A172 (cell line): ENCODE results near the gene MARVELD1. TPM values are rescaled to one million over a fixed set of nuclear protein-coding genes. Genes with fewer than 3 reads are reported as not detected.

Source experiments
- DNase-seq: peaks from one replicate; pipeline ENCODE4 v3.0.0-alpha.2; 2015; ENCODE audit warnings: low spot score
- total RNA-seq: library from RNA; depleted of rRNA; stranded (reverse); fragments of >200 nt; shearing (Covaris generic); gene quantifications from 2 replicates; pipeline ENCODE4 v1.2.3, GENCODE V29; 2014; rRNA removed

The MARVELD1 gene
- total RNA-seq, 1 experiment from 2014 or later = 69.7 TPM

DNA sequence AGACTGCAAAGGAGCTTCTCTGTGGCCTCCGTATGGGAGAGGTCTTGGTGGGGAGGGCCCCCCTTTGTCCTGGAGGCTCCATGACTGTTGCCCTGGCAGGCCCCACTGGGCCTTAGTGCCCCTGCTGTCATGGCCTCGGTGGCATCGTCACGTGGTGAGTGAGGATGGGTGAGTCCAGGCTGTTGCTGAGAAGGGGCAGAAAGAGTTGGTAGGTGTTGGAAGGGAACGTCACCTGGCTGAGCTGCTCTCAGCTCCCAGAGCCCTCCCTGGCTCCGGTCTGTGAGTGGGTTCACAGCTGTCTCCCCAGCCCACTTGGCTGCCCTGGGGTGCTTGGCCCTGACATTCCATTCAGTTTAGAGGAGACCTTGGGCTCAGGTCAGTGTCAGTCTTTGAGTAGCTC is 42.2 kb downstream of the MARVELD1 start:
- DNase-seq = no peak

DNA sequence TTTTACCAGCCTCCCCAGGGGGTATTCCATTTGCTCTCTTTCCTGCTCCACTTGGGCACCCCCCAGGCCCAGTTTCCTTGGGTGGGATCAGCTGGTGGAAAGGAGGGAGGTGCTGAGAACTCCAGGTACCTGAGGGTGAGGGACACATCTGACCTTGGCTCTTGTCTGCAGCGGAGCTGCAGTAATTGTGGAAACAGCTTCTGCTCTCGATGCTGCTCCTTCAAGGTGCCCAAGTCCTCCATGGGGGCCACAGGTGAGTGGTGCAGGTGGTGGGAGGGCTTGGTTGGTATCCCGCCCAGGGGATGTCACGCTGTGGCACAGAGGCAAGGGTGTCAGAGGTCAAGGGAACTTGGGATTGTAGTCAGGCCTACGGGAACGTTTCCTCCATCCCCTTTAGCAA is 43.9 kb downstream of the MARVELD1 start:
- no peak for DNase-seq

DNA sequence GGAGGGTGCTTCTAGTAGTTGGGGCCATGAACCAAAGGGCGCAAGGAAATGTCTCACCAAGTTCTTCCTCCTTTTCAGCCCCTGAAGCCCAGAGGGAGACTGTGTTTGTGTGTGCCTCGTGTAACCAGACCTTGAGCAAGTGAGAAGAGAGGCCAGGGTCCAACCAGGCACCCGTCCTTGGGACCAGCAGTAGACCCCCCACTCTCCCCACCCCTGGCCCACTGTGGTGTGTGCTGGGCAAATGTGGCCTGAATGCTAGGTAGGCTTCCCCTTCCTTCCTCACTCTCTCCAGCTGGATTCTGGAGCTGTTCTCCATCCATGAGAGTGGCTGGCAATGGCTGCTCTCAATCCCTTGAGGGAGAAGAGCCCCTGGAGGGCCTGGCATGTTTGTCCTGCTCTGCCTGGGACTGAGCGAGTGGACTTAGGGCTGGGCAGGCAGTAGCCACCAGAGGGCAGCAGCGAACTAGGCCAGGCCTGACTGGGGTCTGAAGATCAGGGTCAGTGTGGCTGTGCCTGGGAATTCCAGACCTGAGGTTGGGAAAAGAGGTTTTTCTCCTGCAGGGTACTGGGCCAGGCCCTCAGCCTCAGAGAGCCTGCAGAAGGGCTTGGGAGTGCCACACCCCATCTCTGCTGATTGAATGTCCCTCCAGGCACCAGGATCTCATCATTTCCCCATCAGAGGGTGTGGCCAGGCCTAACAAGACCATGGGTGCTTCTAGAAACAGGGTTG is 45.8 kb downstream of the MARVELD1 start:
- DNase-seq = peak; percentile 61

DNA sequence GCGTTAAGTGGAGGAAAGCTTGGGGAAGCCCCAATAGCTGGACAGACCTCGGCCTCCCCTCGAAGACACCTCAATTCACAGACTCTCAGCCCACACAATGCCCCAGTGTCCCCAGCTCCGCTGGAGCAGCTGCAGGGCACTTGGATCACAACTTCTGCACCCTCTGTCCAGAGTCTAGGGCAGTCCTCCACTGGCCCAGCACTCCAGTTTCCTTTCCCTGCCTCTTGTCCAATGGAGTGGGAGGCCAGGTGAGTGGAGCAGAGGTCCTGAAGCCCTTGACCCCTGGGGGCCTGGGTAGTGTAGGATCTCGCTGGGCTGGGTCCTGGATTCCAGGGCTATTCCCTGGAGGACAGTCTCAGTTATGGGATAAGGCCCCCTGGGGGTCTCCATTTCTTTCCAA is 46.4 kb downstream of the MARVELD1 start:
- no peak for DNase-seq

DNA sequence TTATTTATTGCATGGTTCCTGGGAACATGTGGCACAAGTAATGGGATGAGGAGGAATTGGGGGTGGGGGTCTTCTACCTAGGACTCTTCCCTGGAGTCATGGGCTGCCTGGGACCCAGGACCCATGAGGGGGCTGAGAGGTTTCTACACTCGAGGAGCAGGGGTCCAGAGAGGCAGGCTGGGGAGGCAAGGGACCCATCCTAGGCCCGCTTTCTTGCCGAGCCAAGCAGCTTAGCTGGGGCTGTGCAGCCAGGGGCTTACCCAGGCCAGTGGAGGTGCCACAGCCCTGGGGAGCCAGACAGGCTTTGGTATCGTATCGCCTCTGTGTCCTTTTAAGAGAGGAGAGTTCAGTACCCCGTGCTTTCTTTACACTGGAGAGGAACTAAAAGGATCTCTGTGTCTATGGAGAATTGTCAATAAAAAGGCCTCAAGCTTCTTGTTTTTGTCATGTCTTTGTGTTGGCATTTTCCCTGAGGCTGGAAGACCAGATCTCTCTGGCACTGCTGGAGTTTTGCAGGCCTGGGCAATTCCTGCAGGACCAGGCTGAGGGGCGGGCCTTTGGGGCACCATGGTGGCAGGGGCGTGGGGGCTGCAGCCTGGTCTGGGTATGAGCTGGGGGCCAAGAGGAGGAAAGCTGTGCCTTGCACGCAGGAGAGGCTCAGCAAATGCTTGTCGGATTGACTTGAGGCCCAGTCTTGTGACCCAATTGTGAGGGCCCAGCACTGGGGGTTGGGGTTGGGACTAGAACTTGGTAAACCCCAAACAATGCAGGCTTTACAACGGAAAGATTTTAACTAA is 47.1 kb downstream of the MARVELD1 start:
- DNase-seq = no peak

DNA sequence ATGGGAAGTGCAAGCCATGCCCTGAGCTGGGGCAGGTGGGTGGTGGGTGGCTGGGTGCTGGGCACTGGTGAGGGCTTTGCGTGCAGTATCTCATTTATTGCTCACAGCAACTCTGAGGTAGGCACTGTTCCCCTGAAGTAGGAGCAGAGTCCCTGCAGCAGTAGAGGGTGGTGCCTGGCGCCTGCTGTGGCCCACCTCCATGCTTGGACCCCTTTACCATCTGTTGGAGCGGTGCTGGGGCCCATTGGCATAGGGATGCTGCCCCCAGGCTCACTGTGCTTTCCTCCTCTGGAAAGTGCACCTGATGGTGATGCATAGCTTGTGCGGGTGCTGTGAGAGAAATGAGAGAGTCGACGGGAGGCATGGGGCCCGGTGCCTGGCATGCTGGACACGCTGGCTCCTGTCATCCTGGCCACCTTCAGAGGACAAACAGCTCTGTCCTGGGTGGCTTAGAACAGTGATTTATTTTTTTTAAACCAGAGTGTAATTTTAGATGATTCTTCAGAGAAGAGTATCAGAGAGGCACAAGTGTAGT is 47.9 kb downstream of the MARVELD1 start:
- no peak for DNase-seq

DNA sequence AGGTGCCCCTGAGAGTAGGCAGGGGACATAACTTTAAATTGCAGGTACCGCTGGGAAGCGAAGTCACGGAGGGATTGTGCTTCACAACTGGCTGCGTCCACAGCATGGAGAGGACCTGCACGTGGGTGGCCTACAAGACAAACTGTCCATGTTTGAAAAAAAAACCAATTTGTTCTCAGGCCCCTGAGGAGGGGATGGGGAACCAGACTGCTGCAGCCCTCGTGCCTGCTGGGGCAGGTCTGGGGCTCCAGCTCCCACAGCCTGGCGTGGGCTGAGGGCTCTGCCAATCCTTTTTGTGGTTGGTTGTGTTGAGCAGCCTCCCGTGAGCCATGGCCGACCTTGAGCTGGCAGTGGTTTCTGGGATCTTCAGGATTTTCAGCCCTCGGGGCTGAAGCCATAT is 48.5 kb downstream of the MARVELD1 start:
- no peak for DNase-seq

DNA sequence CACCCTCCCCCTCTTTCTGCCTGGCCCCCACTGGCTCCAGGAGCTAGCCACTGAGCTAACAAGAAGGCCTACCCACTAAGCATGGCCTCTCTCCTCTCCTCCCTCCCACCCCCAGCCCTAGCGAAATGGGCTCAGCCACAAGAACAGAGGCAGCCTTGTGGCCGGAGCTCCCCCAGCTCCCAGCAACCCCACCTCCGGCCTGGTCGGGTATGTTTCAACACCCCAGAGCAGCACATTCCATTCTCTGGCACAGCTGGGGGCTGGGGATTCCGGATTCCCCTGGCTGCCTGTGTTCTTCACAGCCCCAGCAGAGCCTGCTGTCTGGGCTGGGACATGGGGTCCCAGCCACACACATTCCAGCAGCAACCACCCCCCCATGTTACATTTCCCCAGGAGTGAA is 49.3 kb downstream of the MARVELD1 start:
- DNase-seq = no peak

DNA sequence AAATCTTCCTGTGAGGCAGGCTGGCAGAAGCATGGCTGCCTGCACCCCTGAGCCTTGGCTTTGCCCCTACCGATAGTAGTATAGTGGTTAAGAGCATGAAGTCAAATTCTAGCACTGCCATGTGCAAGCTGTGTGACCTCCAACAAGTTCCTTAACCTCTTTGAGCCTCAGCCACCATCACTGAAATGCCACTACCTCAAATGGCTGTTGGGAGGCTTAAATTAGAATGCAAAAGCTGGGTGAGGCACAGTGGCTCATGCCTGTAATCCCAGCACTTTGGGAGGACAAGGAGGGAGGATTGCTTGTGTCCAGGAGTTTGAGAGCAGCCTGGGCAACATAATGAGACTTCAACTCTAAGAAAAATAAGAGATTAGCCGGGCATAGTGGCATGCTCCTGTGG is 49.9 kb downstream of the MARVELD1 start:
- DNase-seq = no peak

DNA sequence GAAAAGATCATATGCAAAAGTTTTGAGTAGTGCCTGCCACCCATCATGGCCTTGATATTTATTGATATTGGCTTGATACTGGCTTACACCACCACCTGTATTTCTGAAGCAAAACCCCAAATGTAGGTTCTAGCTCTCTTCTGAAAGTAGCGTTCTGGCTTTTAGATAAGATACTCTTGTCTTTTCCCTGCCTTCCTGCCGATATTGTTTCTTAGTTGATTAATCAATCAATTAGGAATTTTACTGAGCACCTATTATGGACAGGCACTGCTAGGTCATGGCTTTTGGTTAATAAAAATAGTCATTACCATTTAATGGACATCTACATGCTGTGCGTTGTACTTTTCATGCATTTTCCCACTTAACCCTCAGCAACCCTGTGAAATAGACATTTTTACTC is 50.4 kb downstream of the MARVELD1 start:
- no peak for DNase-seq

DNA sequence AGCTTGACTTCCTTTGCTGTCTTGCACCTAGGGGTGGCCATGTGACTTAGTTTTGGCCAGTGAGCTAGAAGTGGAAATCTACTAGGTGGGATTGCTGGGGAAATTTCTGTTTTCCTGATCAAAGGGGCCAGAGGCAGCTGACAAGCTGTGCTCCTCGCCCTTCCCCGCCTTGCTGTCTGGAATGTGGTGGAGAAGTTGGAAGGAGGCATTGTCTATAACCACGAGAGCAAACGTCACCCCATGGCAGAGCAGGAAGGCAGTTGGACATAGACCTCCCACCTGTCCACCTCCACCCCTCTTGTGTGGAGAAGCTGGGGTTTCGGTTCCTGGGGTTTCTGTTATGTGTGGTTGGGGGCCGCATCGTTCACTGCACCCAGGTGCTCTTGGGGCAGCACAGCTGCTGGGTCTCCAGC is 51.0 kb downstream of the MARVELD1 start:
- DNase-seq = peak; percentile 18

DNA sequence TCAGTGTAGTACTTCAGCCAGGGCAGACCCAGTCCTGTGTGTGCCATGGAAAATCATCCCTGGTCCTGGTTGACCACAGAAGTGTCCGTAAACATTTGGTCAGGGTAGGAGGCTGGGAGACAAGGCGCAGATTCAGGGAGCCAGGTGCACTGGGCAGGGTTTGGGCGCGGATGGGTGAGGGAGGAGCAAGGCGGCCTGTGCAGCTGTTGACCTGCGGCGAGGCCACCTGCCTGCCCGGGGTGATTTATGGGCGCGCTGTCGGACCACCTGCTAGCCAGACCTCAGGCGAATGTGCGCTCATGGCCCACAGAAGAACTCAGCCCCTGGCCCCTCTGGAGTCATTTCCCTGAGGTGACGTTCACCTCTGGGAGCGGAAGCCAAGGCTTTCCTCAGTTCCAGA is 51.7 kb downstream of the MARVELD1 start:
- no peak for DNase-seq

DNA sequence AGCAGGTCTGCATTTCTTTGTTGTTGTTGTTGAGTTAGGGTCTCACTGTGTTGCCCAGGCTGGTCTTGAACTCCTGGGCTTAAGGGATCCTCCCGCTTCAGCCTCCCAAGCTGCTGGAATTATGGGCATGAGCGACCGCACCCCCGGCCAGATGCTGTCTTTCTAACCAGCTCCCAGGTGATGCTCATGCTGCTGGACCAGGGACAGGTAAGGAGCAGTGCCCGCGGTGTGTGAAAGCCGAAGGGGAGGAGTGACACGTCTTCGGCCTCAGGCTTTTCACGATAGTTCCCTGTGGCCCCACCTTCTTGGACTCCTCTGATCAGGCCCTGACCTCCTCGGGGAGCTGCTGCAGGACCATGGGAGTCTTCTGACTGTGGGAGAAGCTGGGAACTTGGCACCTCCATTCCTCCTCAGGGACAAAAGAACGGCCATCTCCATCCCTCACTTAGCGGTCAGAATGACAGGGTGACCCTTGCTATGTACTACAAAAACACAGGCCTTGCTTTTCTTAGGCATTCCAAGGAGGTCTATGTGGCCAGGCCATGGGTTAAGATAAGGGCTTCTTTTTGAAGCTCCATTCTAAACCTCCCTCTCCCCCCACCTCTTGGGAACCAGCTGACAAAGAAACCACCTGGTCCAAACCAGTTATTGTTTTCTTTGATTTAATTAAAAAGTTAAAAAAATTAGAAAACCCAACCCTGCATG is 52.7 kb downstream of the MARVELD1 start:
- DNase-seq = no peak

DNA sequence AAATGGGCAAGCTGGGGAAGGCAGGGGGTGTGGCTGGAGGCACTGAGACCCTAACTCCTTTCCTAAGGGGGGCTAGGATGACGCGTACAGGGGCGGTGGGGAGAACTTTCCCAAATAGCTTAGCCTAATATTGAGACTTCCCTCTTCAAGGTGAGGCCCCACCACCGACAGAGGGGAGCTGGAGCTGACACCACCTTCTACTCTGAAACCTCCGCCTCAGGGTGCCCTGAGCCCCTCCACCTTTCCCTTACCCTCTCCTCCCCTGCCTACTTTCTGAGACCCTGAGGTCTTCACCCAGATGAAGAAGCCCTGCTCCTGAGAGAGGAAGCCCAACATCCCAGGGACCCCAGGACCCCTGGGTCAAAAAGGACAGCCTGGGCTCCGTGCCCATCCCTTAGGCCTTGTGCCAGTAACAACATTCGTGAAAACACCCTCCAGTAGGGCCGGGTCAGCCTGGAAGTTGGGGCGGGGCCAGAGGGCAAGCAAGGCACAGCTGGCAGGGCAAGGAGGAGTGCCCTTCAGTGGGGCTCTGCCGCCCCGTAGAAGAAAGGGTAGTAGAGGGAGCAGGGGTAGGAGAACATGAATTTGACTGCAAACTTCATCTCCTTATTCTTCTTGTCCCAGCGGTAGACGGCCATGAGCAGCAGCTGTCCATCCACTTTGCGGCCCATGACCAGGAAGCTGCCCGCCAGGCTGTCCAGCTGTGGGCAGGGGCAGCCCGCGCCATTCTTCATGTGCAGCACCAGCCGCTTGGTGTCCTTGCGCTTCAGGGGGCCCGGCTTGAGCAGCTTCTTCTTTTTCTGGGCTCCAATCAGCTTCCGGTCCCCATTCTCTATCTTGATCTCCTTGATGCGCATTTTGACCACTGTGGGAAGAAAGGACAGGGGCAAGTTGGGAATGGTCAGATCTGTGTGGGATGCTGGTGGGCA is 53.7 kb downstream of the MARVELD1 start:
- no peak for DNase-seq

Other genes starting within 250 kb of the MARVELD1 start
- gene MMS19, start 215.3 kb upstream of the MARVELD1 start, total RNA-seq = 90.4 and 105 TPM in 2 replicates
- gene UBTD1, start 214.8 kb upstream of the MARVELD1 start, total RNA-seq = 37.6 and 53.8 TPM in 2 replicates
- 2.0 and 6.7 TPM in 2 replicates for gene ANKRD2, start 141.0 kb upstream of the MARVELD1 start, total RNA-seq
- 6.3 and 7.7 TPM in 2 replicates for gene HOGA1, start 129.3 kb upstream of the MARVELD1 start, total RNA-seq
- gene C10orf62, start 124.0 kb upstream of the MARVELD1 start, total RNA-seq = 0.38 TPM in 1 of 2 replicates, not detected in the other
- 6.2 and 10.0 TPM in 2 replicates for gene MORN4, start 80.2 kb upstream of the MARVELD1 start, total RNA-seq
- gene PI4K2A, start 73.1 kb upstream of the MARVELD1 start, total RNA-seq = 31.7 and 32.1 TPM in 2 replicates
- gene AVPI1, start 26.5 kb upstream of the MARVELD1 start, total RNA-seq = 26.7 and 28.7 TPM in 2 replicates
- gene ZFYVE27, start 23.4 kb downstream of the MARVELD1 start, total RNA-seq = 22.4 and 25.6 TPM in 2 replicates
- not detected in 2 replicates for gene SFRP5, start 58.3 kb downstream of the MARVELD1 start, total RNA-seq
- 1.2 and 1.9 TPM in 2 replicates for gene GOLGA7B, start 136.1 kb downstream of the MARVELD1 start, total RNA-seq